HFF-Myc (cell line): ENCODE results near the gene CFDP1.

Source experiments
- DNase-seq: peaks from one replicate; pipeline ENCODE4 v3.0.0-alpha.2; 2011; ENCODE audit warnings: low read depth; ENCODE audit errors: extremely low read depth
- H3K4me3 ChIP-seq: replicated peaks from 2 replicates; pipeline ENCODE4 v1.5.1; 2011; ENCODE audit warnings: low read depth, mild to moderate bottlenecking, control low read depth, low read length
- TF ChIP-seq, protein P1 (sequence below): IDR thresholded peaks from 2 replicates; pipeline ENCODE4 v1.5.1; 2012; ENCODE audit warnings: mild to moderate bottlenecking, low read depth, low read length, control low read depth; ENCODE audit errors: missing control alignments

CFDP1 gene

DNA sequence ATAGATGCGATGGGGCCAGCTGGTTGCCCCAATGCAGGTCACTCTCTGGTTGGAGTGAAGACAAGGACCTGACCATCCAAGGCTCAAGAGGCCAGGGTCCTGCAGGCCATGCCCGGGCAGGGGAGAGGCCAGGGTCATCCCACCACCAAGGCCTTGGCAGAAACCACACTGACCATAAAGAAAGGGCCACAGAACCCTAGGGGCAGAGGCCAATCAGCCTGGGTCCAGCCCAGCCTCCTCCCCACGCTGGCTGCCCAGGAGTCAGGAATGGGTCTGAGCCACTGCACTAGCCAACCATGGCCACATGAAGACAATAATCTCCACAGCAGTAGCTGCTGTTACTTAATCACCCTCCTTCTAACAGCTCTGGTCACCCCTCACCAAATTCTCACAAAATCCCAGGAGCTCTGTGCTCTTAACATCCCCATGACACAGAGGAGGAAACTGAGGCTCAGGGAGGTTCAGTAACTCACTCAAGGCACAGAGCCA, 171.7 kb downstream of the CFDP1 start:
- H3K4me3 ChIP-seq: no peak overlapping the region
- TF ChIP-seq, protein P1, sequence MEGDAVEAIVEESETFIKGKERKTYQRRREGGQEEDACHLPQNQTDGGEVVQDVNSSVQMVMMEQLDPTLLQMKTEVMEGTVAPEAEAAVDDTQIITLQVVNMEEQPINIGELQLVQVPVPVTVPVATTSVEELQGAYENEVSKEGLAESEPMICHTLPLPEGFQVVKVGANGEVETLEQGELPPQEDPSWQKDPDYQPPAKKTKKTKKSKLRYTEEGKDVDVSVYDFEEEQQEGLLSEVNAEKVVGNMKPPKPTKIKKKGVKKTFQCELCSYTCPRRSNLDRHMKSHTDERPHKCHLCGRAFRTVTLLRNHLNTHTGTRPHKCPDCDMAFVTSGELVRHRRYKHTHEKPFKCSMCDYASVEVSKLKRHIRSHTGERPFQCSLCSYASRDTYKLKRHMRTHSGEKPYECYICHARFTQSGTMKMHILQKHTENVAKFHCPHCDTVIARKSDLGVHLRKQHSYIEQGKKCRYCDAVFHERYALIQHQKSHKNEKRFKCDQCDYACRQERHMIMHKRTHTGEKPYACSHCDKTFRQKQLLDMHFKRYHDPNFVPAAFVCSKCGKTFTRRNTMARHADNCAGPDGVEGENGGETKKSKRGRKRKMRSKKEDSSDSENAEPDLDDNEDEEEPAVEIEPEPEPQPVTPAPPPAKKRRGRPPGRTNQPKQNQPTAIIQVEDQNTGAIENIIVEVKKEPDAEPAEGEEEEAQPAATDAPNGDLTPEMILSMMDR: no peak
- no peak for DNase-seq

DNA sequence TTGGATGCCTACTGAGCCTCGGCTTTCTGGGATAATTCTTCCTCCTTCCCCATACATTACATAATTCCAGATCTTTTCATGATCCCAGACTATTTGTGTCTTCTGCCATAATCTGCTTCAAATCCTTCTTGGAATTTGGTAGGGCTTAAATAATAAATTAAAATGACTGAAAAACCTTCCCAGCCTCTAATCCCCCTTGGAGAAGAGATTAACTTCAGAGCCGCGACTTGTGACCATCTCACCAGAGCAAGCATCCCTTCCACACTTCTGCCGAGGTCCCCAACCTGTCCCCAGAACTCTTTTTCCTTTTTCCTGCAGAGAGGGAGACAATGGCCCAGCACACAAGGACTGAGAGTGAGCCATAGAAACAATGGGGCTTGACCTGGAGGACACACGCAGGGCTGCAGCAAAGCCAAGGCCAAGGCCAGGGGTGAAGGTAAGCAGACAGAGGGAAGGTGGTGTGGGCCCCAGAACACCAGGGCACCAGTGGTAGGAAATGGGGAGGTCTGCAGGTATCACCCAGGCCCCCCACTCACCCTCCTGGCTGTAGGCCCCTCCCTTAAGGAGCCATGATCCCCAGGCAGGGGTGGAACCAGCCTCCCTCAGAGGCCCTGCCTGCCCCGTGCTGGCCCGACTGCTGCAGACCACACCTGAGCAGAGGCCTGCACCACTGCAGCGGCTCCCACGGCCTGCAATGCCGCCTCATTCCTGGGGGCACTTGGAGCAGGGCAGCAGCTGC, 172.3 kb downstream of the CFDP1 start:
- no peak for DNase-seq
- TF ChIP-seq, protein P1: no peak
- H3K4me3 ChIP-seq: no peak overlapping the region

DNA sequence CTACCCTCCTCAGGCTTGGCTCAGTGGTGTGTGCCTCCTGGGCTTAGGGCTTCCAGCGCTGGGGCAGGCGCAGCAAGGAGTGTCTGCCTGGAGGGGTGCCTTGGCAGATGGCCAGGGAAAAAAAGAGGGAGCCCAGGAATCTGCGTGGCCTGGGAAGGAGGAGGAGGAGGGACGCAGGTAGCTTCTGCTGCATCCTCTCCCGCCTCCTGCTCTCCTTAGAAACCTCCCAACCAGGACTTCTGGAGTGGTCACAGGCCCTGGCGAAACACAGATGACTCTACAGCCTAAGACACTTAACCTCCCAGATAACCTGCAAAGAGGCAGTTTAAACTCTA, 174.5 kb downstream of the CFDP1 start:
- DNase-seq: no peak
- H3K4me3 ChIP-seq: no peak overlapping the region
- TF ChIP-seq, protein P1: no peak

DNA sequence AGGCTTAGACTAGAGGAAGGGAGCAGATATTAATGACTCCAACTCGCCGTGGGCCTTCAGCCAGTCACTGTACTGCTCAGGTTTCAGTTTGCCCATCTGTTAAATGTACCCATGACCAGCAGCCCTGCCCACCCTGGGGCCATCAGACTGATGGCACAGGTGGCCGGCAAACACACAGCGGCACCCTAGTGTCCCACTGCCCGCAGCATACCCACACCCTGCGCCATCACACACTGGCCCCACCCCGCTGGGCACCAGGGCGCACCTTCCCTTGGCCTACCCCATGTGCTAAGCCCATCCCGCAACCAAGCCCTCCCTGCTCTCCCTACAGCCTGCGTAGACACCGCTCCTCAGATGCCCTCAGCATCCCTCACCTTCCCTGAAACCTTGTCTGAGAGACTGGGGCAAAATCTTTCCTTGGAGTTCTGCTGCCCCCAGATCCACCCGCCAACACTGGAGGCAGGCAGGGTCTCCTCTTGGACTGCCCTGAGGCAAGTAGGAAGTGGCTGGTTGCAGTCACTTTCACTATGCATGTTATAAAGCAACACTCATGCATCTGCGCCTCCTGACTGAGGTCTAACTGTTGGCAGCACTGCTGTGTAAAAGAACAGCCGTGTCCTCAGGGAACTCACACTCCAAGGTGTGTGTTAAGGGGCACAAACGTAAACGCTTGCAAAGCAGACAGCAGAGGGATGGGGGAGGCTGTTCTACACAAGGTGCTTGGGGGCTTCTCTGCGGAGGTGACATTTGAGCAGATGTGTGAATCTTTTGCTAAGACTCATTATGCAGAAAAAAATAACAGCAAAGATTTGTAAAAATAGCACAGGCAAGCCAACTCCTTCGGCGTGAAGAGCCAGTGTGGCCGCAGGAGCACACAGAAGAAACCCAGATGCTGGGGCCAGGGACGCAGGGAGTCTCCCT, 175.2 kb downstream of the CFDP1 start:
- DNase-seq: no peak
- TF ChIP-seq, protein P1: no peak
- no peak overlapping the region for H3K4me3 ChIP-seq

DNA sequence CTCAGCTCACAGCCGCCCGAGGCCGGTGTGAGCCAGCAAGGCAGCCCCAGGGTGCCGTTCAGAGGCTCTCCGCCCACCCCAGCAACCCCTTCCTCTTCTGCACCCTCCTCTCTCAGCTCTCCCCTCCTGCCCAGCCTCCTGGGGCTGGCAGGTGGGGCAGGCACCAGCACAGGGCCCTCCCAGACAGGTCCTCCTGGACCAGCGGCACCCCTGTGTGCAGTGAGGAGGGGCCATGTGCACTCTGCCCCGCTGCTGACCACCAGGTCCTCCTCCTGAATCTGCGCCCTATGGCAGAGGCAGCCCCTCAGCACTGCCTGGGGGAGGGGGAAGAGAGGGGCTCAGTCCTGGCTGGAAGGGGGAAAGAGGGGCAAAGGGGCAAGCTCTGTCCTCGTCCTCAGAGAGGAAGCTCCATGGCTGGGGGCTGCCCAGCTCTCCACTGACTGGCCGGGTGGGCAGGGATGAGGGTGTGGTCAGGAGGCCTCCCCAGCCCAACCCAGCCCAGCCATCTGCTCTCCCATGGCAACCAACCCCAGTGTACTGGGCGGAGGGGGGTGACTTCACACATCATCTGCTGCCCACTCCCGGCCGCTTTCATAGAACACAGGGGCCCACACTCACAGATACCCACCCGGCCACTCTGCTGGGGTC, 176.5 kb downstream of the CFDP1 start:
- TF ChIP-seq, protein P1: no peak
- 0 out of 2 replicates have a peak overlapping the region, but pooled peaks have one; percentile 6 for H3K4me3 ChIP-seq
- no peak for DNase-seq

DNA sequence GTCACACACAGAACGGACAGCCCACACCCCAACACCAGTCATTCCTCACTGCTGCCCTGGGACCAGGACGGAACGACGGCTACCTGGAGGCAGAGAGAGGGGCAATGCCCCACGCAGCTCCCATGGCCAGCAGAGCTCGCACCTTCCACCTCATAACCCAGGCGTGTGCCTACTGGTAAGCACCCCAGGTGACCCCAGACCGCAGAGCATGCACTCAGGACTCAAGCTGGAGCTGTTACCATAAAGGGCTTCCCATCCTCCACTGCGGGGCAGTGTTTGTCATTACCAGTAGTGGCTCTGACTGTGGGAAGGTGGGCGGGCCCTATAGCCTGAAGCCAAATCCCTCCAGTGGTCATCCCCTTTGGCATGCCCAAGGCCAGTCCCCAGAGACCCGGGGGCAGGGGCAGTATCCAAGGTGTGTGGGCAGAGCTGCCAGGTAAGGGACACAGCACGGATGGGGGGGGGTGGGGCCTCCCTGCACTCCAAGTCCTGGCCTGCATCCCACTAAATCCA, 177.2 kb downstream of the CFDP1 start:
- TF ChIP-seq, protein P1: no peak
- no peak overlapping the region for H3K4me3 ChIP-seq
- DNase-seq: no peak
